ENCODE measurements around the gene SLC38A7.
"Not testable (repeated sequence)": the region's sequence is repeated elsewhere in the genome, so short reads cannot be mapped to it uniquely, and the experiment has no call there.

The SLC38A7 gene, protein sequence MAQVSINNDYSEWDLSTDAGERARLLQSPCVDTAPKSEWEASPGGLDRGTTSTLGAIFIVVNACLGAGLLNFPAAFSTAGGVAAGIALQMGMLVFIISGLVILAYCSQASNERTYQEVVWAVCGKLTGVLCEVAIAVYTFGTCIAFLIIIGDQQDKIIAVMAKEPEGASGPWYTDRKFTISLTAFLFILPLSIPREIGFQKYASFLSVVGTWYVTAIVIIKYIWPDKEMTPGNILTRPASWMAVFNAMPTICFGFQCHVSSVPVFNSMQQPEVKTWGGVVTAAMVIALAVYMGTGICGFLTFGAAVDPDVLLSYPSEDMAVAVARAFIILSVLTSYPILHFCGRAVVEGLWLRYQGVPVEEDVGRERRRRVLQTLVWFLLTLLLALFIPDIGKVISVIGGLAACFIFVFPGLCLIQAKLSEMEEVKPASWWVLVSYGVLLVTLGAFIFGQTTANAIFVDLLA

DNA sequence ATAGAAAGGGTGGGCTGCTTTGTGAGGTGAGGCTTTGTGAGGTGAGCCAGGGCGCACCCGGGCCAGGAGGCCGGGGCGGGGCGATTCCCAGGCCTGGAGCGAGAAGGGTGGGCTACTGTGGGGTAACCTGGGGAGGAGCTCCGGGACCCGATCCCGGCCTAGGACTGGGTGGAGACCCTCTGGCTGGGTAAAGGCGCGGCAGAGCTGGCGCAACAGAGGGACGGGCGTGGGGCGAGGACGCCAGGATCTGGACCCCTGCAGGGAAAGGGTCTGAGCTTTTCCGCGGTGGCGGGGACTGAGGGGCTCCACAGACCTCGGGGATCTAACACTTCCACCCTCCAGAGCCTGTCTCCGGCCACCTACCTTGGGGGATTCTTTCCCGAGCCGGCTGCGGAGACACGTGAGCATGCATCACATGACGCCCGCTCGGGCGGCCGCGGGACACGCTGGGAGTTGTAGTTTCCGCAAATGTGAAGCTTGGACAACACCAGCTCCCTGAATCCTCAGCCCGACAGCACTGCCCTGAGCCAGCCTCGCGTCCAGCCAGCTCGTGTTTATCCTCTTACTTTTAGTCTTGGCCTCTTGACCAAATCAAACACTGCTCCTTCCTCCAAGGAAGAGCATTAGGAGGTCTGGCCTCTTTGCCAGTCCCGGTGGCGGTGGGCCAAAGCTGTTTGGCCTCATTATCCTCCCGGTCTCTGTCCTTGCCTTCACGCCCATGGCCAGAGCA is at the start of gene SLC38A7:
TSS of gene SLC38A7 (minus strand) at position 417 of the 730 bp plus-strand sequence. CDS start 4,644 bp downstream, outside the sequence.
- DNase-seq: peak; percentile 63

DNA sequence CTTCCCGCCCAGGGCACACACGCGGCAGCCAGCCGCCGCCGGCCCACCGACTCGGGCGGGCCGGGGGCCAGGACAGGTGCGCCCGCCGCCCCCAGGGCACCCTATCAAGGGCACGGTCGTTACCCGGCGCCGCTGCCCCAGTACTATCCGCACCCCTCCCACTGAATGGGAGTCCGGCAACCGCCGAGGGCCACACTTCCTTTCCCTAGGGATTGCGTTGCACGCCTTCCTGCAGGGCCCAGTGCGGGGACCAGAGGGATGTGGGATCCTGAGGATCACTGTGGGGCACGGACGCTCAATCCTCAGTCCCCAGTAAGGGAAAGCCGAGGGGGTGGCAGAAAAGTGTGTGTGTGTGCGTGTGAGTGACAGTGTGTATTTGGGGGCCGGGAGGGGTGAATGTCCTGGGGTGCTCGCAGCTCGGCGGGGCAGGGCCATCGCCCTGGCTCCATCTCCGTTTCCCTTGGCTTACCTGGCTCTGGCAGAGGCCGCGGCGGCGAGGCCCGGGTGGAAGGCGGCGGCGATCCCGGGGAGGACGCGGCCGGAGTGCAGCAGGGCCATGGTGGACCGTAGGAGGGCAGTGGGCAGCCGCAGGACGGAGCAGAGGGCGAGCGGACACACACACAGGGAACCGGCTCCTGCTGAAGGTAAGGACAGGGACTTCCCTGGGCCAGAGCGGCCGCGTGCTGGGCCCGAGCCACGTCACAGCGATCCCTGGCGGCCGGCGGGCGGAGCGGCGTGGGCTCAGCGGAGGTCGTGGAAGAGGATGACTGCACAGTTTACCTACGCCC is 49.3 kb upstream of the SLC38A7 start, which contains the start of gene GOT2:
TSS of gene GOT2 (minus strand) at position 646 of the 788 bp plus-strand sequence. CDS start at position 558, 88 bp downstream.
- DNase-seq: peak; percentile 74

GRCh38 chr16:58733248-58733670 is 48.7 kb upstream of the SLC38A7 start:
- DNase-seq: no peak

DNA sequence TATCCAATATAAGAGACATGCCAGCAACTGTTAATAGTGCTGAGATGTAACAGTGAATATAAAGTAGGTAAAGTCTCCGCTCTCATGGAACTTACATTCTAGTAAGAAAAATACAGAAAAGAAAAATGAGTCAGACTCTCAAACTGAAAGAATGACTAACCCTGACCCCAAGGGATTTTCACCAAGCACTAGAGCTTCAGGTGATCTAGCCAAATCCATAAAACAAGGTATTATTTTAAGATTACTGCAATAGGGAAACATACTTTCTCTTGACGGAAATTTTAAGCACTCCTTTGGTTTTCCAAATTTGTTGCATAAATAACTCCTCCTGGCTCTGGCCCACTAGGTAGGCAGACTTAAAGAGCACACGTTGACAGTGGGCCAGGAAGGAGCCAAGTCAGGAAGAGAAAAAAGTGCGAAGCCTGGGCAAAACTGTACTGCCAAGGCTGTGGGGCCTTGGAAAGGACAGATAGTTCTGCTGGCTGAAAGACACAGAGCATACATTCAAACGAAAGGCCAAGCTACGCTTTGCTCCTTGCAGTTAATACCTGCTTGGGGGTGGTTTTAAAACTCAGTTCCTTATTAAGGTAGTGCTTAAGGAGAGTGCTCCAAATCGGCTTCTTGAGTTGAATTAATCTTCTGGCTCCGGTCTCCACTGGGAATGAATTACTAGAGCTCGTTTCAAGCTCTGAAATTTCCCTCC is 48.1 kb upstream of the SLC38A7 start:
- DNase-seq: no peak

- no peak for DNase-seq
Measured at GRCh38 chr16:58730724-58731370, 46.3 kb upstream of the SLC38A7 start.

GRCh38 chr16:58727796-58728568 is 43.4 kb upstream of the SLC38A7 start:
- no peak for DNase-seq

DNA sequence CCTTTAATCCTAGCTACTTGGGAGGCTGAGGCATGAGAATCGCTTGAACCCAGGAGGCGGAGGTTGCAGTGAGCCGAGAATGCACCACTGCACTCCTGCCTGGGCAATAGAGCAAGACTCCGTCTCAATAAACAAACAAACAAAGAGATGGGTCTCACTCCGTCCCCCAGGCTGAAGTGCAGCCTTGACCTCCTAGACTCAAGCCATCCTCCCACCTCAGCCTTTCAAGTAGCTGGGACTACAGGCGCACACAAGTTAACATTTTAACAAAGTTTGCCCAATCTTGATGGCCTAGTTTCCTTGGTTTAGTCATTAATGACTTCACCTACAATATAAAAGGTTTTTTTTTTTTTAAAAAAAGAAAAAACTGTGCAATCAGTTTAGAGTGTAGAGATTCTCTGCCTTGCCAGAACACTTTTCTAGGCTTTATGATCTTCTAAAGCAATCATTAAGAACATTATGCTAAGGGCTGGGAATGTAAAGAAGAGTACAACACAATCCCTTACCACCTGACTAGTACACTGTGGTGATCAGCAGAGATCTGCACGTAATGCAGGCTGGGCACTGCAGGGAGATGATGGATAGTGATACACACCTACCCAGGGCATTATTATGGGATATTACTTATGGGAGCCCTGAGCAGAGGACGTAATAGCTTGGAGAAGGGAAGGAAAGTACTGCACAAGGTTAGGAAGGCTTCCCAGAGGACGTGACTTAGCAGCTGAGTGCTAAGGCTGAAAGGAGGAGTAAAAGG is 42.6 kb upstream of the SLC38A7 start:
- DNase-seq: no peak

GRCh38 chr16:58723109-58723508 is 38.5 kb upstream of the SLC38A7 start:
- DNase-seq: no peak

DNA sequence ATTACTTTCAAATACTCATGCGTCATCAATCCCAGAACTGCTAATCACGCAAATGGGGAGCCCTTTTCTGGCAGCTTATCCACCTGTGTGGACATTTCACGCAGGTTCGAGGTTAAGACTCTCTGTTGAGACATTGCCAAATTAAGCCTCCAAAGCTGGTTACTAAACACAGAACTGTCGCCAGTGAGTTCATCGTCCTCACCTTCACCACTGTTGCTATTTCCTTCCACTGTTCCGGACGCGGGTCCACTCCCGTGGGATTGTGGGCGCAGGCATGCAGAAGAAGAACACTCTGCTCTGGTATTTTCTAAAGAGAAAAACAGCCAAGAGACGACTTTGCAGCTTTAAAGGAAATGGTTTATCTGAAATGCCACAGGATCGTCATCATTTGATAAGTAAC is 33.4 kb upstream of the SLC38A7 start:
- no peak for DNase-seq

GRCh38 chr16:58716468-58716867 is 31.9 kb upstream of the SLC38A7 start:
- no peak for DNase-seq

DNA sequence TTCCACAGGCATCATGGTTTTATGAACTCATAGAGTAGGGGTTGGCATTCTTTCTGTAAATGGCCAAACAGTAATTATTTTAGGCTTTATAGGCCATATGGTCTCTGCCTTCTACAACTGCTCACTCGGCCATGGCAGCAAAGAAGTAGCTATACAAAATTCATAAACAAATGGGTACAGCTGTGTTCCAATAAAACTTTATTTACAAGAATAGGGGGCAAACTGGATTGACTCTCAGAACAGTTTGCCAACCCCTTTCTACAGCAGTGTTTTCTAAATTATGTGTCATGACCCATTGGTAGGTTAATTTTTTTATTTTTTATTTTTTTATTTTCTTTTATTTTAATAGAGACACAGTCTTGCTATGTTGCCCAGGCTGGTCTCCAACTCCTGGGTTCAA is 29.2 kb upstream of the SLC38A7 start:
- no peak for DNase-seq

GRCh38 chr16:58709333-58709732 is 24.8 kb upstream of the SLC38A7 start:
- no peak for DNase-seq

DNA sequence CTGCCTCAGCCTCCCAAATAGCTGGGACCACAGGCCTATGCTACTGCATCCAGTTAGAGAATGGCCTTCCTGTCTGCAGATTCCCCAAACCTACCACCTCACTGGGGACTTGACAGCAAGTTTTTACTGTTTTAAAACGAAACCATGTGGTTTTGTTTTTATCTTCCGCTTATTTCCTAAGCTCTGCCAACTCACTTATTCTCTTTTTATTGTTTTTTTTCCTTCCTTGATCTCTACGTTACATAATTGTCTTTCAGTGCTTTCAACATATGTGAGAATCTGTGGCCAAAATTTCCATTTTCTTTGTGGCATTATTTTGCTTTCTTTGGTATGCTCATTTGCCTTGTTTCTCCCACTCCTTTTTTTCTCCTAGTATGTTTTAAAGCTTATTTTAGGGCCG is 14.6 kb upstream of the SLC38A7 start:
- DNase-seq: no peak

- no peak for DNase-seq
Measured at GRCh38 chr16:58695368-58695767, 10.8 kb upstream of the SLC38A7 start.

- no peak for DNase-seq
Measured at GRCh38 chr16:58692450-58692849, 7.9 kb upstream of the SLC38A7 start.

GRCh38 chr16:58686985-58687706 is 2.6 kb upstream of the SLC38A7 start:
- DNase-seq: not testable (repeated sequence)

GRCh38 chr16:58685084-58685449 is 497 bp upstream of the SLC38A7 start:
- no peak for DNase-seq

- DNase-seq: no peak
Measured at GRCh38 chr16:58684001-58684353, 593 bp downstream of the SLC38A7 start.

GRCh38 chr16:58679763-58680162 is 4.8 kb downstream of the SLC38A7 start:
- DNase-seq: no peak

DNA sequence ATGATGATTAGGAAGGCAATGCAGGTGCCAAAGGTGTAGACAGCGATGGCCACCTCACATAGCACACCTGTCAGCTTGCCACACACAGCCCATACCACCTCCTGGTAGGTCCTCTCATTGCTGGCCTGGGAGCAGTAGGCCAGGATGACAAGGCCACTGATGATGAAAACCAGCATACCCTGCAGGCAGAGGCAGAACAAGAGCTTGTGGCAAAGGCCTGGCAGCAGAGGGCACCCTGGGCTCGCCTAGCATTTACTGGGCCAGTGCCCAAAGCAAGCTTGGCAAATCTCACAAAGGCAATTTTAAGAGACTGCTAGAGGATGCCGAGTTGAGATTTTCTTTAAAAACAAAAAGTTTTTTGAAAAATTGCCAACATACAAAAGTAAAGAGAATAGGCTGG is 5.9 kb downstream of the SLC38A7 start:
- DNase-seq: no peak
